Mesodermal cell (in vitro differentiated cells): ENCODE results near the gene PTGIR.
"Not testable (repeated sequence)": the region's sequence is repeated elsewhere in the genome, so short reads cannot be mapped to it uniquely, and the experiment has no call there.

Experiments
- H3K27ac ChIP-seq: 2 replicates; pipeline ENCODE4 v1.7.0; 2013; ENCODE audit warnings: mild to moderate bottlenecking, low read depth, low read length, moderate library complexity; ENCODE audit not compliant: severe bottlenecking
- H3K36me3 ChIP-seq: 2 replicates; pipeline ENCODE4 v1.7.1; 2013; ENCODE audit warnings: mild to moderate bottlenecking, low read length, moderate library complexity; ENCODE audit not compliant: control insufficient read depth, insufficient read depth
- H3K4me1 ChIP-seq: one replicate; pipeline ENCODE4 v1.7.1; 2013; ENCODE audit warnings: mild to moderate bottlenecking, low read length; ENCODE audit not compliant: insufficient read depth, control insufficient read depth, poor library complexity, severe bottlenecking
- H3K4me3 ChIP-seq: 2 replicates; pipeline ENCODE4 v1.7.0; 2013; ENCODE audit warnings: low read length, control low read depth, mild to moderate bottlenecking; ENCODE audit not compliant: insufficient read depth, poor library complexity, severe bottlenecking; ENCODE audit errors: extremely low read depth
- H3K9me3 ChIP-seq: 2 replicates; pipeline ENCODE4 v1.7.1; 2013; ENCODE audit warnings: mild to moderate bottlenecking, low read length, moderate library complexity; ENCODE audit not compliant: control insufficient read depth
- WGBS, 2 experiments: methylation state at CpG; one replicate each; pipeline ENCODE4 v1.1.5; 2013; ENCODE audit warnings: missing lambda C conversion rate in 2 of 2; ENCODE audit not compliant: insufficient coverage in 2 of 2; 5-methylcytosine and 5-hydroxymethylcytosine counted together

The PTGIR gene

DNA sequence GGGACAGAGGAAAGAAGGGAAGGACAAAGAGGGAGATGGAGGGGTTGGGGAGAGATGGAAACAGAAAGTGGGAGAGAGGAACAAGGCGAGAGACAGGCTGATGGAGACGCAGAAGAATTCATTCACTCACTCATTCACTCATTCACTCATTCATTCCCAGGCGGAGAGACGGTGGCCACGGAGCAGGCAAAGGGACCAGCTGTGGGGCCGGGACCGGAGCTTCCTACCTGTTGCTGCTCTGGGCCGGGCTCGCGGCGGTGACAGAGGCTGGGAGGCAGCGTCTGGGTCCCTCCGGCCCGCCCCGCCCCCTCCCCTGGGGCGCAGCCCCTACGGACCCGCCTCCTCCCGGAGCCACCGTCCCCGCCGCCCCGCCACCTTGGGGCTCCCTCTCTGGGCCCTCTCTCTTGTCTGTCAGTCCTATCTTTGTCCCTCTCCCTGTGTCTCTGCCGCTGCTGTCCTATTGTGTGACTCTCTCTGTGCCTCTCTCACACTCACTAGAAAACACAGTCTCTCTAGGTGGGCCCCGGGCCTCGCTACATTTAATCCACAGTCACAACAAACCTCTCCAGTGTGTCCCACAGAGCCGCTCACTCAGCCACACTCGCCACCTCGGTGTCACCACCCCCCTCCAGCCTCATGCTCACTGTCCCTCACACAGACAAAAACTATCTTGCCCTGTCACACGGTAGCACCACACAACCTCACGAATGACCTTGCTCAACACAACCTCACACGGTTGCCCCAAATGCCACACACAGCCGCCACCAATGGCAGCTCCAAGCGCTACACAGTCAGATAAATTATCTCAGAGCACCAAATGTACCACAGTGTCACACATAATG is 11.3 kb upstream of the PTGIR start, which contains the start of gene GNG8:
Gene GNG8 (minus strand): TSS at position 283 of the 842 bp plus-strand sequence. CDS start 1,520 bp downstream, outside the sequence.
- no peak within 1 kb of the TSS for H3K27ac ChIP-seq
- H3K4me3 ChIP-seq = peak within 1 kb of the TSS; percentile 50
- H3K9me3 ChIP-seq = no peaks in the 10 kb centered on the region
- peaks cover 41% of the 10 kb centered on the region for H3K4me1 ChIP-seq
- H3K36me3 ChIP-seq = no peaks in the 10 kb centered on the region
- 24 to 30% methylated on average over 21 to 27 of the region's 34 CpGs for WGBS, 2 experiments

DNA sequence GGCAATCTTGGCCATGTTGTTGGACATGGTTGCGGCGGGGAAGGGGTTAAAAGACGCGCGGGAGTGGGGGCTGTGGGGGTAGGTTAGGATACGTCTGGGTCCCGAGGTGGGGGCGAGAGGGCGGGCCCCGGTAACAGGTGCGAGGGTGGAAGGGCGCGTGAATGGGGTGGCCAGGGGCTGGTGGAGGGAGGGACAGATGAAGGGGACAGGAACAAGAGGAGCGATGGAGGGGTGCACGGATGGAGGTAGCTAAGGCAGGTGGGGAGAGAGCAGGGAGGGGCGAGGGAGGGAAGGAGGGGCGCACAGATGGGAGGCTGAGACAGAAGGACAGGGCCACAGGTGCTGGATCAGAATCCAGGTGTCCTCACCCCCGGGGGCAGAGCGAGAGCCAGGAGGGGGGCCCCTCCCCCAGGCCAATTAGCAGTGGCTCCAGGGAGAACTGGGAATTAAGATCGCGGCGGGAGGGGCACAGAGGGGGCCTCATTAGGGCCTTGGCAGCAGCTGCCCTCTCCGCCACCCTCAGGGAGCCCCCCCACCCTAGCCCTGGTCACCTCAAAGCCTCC is 9.8 kb upstream of the PTGIR start:
- peaks cover 42% of the 10 kb centered on the region for H3K4me1 ChIP-seq
- peak overlapping the region; percentile 50 for H3K4me3 ChIP-seq
- 2 to 4% methylated on average over 22 of the region's 23 CpGs for WGBS, 2 experiments

DNA sequence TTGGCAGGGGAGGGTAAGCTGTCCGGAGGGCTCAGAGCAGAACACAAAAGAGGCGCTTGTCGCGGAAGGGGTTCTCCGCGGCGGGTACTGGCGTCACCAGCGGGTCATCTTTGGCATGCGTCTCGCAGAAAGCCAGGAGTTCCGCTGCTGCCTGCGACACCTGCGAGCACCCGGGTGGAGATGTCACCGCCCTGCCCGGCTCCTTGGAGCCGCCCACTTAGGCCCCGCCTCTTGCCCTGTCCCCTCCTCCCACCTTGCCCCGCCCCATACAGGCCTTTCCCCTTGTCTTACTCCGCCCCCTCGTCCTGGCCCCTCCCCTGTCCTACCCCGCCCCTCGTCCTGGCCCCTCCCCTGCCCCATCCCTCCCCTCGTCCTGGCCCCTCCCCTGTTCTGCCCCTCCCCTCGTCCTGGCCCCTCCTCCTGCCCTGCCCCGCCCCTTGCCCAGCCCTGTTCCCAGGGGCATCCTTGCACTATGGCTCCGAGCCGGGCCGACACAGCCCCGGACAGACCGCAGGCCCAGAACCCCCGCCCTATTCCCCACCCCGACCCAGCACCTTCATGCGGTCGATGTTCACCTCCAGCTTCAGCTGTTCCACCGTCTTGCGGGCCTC is 9.3 kb upstream of the PTGIR start:
- 0 to 2% methylated on average over 28 to 29 of the region's 38 CpGs for WGBS, 2 experiments
- Histone ChIP-seq H3K9me3 (no peaks in the 10 kb centered on the region), H3K4me3 (peak overlapping the region; percentile 50), H3K27ac (peak overlapping the region; percentile 23), H3K4me1 (peaks cover 42% of the 10 kb centered on the region), H3K36me3 (no peaks in the 10 kb centered on the region)

More for the DNA sequence above, 9.8 kb upstream of the PTGIR start:
- Histone ChIP-seq H3K36me3 (no peaks in the 10 kb centered on the region), H3K27ac (no peak overlapping the region), H3K9me3 (no peaks in the 10 kb centered on the region)

DNA sequence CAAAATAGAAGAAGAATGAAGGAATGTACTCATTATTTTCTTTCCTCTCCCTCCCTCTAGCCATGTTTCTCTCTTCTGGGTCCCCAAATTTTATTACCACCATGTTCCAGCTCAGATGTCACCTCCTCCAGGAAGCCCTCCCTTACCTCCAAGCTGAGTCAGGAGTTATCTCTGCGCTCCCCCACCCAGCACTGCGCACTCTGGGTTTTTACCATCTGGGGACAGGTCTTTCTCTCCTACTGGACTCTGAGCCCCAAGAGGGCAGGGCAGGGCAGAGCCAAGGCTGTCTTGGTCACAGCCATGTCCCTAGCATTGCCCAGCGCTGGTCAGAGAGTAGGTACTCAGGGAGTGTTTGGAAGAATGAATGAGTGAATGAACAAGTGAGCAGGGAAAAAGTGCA is 8.2 kb upstream of the PTGIR start:
- Histone ChIP-seq H3K4me1 (peaks cover 39% of the 10 kb centered on the region), H3K9me3 (no peaks in the 10 kb centered on the region)
- 90 to 92% methylated on average over 2 to 3 of the region's 3 CpGs for WGBS, 2 experiments

DNA sequence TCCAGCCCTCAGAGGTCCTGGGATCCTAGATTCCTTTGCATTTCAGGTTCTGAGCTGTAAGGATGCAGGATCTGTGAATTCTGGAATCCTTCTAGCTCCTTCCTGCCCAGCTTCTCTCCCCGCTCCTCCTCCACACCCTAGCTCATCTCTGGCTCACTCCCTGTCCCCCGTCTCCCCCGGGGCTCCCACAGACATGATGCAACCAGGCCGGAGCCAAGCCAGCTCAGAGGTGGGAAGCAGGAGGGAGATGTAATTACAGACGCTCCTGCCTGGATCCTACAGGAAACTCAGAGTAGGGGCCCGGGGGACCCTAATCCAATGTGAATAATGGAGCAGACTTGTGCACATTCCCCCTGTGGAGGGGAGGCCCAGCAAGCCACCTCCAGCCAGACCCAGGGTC is 6.6 kb upstream of the PTGIR start:
- Histone ChIP-seq H3K4me1 (peaks cover 39% of the 10 kb centered on the region), H3K4me3 (no peak overlapping the region), H3K9me3 (no peaks in the 10 kb centered on the region), H3K27ac (no peak overlapping the region), H3K36me3 (no peaks in the 10 kb centered on the region)
- 73% methylated on average over 3 of the region's 6 CpGs; no CpG with 5 or more reads in 1 of the 2 experiments for WGBS, 2 experiments

More for the DNA sequence above, 8.2 kb upstream of the PTGIR start:
- H3K4me3 ChIP-seq = no peak overlapping the region
- no peaks in the 10 kb centered on the region for H3K36me3 ChIP-seq
- H3K27ac ChIP-seq = no peak overlapping the region

DNA sequence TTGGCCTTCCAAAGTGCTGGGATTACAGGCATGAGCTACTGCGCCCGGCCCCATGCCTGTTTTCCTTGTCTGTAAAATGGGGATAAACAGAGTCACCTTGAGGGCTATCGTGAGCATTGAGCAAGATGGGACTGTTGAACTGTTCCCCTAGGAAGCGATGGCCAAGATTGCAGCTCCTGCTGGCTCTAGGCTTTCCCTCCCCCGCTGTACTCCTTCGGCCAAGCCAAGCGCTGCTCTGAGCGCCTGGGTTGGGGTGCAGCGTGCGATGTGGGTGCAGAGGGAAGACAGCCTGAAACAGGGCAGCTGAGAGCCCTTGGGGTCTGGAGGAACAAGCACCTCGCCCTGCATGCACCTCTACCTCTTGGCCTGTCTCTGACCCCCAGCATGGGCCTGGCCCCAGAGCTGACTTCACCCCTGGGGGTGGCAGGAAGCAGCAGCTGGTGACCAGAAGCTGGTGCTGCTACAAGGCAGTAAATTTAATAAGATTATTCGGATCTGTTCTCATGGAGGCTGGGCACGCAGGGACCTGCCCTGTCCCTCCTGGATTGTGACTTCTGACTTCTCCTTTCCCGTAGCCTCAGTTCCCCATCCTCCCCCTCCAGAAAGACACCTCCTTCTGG is 5.8 kb upstream of the PTGIR start:
- H3K4me1 ChIP-seq = peaks cover 40% of the 10 kb centered on the region
- no peaks in the 10 kb centered on the region for H3K36me3 ChIP-seq
- H3K4me3 ChIP-seq = no peak overlapping the region
- H3K27ac ChIP-seq = no peak overlapping the region
- 88 to 95% methylated on average over 12 to 14 of the region's 14 CpGs for WGBS, 2 experiments
- H3K9me3 ChIP-seq = no peaks in the 10 kb centered on the region

DNA sequence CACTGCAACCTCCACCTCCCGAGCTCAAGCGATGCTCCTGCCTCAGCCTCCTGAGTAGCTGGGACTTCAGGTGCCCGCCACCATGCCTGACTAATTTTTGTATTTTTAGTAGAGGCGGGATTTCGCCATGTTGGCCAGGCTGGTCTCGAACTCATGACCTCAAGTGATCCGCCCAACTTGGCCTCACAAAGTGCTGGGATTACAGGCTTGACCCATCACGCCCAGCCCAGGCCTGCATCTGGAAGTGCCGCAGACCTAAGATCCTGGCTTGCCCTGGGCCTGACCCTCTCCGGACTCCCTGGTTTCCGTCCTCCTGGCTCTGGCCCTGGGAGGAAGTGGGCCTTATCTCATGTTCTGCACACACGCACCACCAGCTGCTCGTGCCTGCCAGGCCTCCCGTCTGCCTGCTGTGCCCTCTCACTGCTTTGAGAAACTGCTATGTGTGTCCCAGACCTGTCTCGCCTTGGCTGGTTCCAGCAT is 4.7 kb upstream of the PTGIR start:
- Histone ChIP-seq H3K9me3 (no peaks in the 10 kb centered on the region), H3K36me3 (no peaks in the 10 kb centered on the region), H3K4me3 (no peak overlapping the region), H3K4me1 (peaks cover 46% of the 10 kb centered on the region), H3K27ac (peak overlapping the region; percentile 36)
- WGBS, 2 experiments = 87 to 94% methylated on average over 12 to 14 of the region's 15 CpGs

DNA sequence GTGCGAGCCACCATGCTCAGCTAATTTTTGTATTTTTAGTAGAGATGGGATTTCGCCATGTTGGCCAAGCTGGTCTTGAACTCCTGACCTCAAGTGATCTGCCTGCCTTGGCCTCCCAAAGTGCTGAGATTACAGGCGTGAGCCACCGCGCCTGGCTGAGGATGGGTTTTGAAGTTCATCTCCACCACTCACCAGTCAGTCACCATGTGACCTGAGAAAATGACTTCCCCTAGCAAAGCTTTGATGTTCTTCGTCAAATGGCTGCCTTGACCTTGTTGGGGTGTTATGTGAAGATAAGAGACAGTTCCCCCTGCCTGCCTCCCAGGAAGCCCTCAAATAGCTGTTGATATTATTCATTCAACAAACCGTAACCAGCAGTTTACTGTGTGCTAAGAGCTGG is 4.1 kb upstream of the PTGIR start:
- H3K9me3 ChIP-seq, H3K36me3 ChIP-seq, H3K27ac ChIP-seq, H3K4me3 ChIP-seq: not testable (repeated sequence)
- peaks cover 49% of the 10 kb centered on the region for H3K4me1 ChIP-seq
- 97 to 100% methylated on average over 3 to 4 of the region's 7 CpGs for WGBS, 2 experiments

DNA sequence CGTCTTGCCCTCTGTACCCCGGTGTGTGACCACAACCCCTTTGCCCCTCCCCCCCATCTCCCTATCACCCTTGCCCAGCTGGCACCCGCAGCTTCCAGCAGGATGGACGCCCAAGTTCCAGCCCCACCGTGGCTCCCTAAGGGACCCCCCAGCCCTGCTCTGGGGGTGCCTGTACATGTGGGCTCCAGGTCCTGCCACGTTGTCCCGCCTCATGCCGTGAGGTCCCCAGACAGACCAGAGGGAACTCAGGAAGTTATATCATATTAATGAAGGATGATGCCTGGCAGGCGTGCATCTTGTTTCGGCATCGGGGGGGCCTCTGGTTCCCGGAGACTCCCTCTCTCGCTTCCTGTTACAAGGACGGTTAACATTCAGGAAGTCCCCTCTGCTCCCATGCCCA is 1.6 kb upstream of the PTGIR start:
- Histone ChIP-seq H3K9me3 (no peaks in the 10 kb centered on the region), H3K36me3 (no peaks in the 10 kb centered on the region), H3K27ac (no peak overlapping the region), H3K4me1 (peaks cover 45% of the 10 kb centered on the region), H3K4me3 (no peak overlapping the region)
- WGBS, 2 experiments = 79 to 91% methylated on average over 8 to 14 of the region's 14 CpGs

DNA sequence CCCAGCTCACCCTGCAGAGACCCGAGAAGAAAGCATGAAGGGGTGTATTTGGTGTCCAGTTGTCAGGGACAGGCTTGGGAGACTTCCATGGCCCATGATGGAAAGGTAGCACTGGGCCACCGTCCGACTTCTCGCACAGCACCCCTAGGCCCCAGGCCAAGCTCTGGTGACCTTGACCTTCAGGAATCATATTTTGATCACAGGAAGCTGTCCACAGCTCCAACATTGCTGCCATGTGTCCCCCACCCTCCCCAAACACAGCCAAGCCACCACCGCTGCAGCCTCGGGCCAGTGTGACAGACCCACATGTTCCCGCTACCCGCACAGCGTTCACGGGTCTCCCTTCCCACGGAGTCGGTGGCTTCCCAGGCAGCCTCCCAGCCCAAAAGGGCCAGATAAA is 842 bp upstream of the PTGIR start:
- WGBS, 2 experiments = 93 to 94% methylated on average over 11 to 12 of the region's 12 CpGs
- Histone ChIP-seq H3K36me3 (no peaks in the 10 kb centered on the region), H3K27ac (peak overlapping the region; percentile 79), H3K4me3 (no peak overlapping the region), H3K9me3 (no peaks in the 10 kb centered on the region), H3K4me1 (peaks cover 45% of the 10 kb centered on the region)
